SK-N-SH (cell line): Measurements from ENCODE around the gene SCT. TPM values are rescaled to one million over a fixed set of nuclear protein-coding genes. Genes with fewer than 3 reads are reported as not detected.

ENCODE experiments used
- CTCF ChIA-PET: fragments of 300-600, 350-600 bp; formaldehyde crosslinking; extraction: SDS; loops from one replicate; lab custom pipeline; 2021; lab: Yijun Ruan, JAX
- POLR2A ChIA-PET: fragments of 350-600 bp; sonication (Branson Sonifier 250); formaldehyde crosslinking; extraction: SDS; loops from one replicate; lab custom pipeline; 2020; ENCODE audit warnings: antibody characterized with exemption, inconsistent platforms; lab: Yijun Ruan, JAX
- DNase-seq: peaks from one replicate; pipeline ENCODE4 v3.0.0; 2012
- H2AFZ ChIP-seq: fragments of 200-600 bp; sonication (generic); 2 replicates; pipeline ENCODE4 v1.8.1; 2016; ENCODE audit warnings: antibody characterized with exemption, mild to moderate bottlenecking, low read depth
- H3F3A ChIP-seq: fragments of 200-600 bp; sonication (generic); replicated peaks from 2 replicates; pipeline ENCODE3; 2016; ENCODE audit warnings: antibody characterized with exemption, mild to moderate bottlenecking; ENCODE audit not compliant: insufficient read depth
- H3K27ac ChIP-seq, 2 experiments: fragments of 200-500 bp in 1 of 2; fragments of 200-600 bp in 1 of 2; sonication (Bioruptor generic) in 1 of 2; sonication (generic), shearing (Covaris generic) in 1 of 2; 2 replicates each; pipeline versions ENCODE4 v1.5.1 to v1.6.1; 2014 to 2016; ENCODE audit warnings: low read depth in 2 of 2, inconsistent platforms in 1 of 2, low read length in 1 of 2, mild to moderate bottlenecking in 1 of 2, mixed read lengths in 1 of 2
- H3K27me3 ChIP-seq: fragments of 200-600 bp; sonication (generic), shearing (Covaris generic); 2 replicates; pipeline ENCODE4 v1.6.1; 2016; ENCODE audit warnings: mixed run types; ENCODE audit not compliant: insufficient read depth
- H3K36me3 ChIP-seq, 2 experiments: fragments of 200-500 bp in 1 of 2; fragments of 200-600 bp in 1 of 2; sonication (Bioruptor generic) in 1 of 2; sonication (generic) in 1 of 2; replicated peaks in 1 of 2; 2 replicates each; pipeline versions ENCODE3 to v1.5.1; 2014 to 2016; ENCODE audit warnings: low read length in 1 of 2, mild to moderate bottlenecking in 1 of 2; ENCODE audit not compliant: insufficient read depth in 2 of 2, control insufficient read depth in 1 of 2
- H3K4me1 ChIP-seq, 2 experiments: fragments of 200-500 bp in 1 of 2; fragments of 200-600 bp in 1 of 2; sonication (Bioruptor generic) in 1 of 2; sonication (generic), shearing (Covaris generic) in 1 of 2; 2 replicates each; pipeline versions ENCODE4 v1.5.1 to v1.6.1; 2014 to 2016; ENCODE audit warnings: low read depth in 1 of 2, low read length in 1 of 2, mixed run types in 1 of 2; ENCODE audit not compliant: insufficient read depth in 2 of 2, control insufficient read depth in 1 of 2
- H3K4me2 ChIP-seq: fragments of 200-600 bp; sonication (generic), shearing (Covaris generic); 2 replicates; pipeline ENCODE4 v1.6.1; 2017; ENCODE audit warnings: mixed run types
- H3K4me3 ChIP-seq, 2 experiments: fragments of 200-500 bp in 1 of 2; fragments of 200-600 bp in 1 of 2; sonication (Bioruptor generic) in 1 of 2; sonication (generic), shearing (Covaris generic) in 1 of 2; 2 replicates each; pipeline versions ENCODE4 v1.5.1 to v1.8.1; 2014 to 2016; ENCODE audit warnings: low read depth in 2 of 2, inconsistent platforms in 1 of 2, low read length in 1 of 2, mild to moderate bottlenecking in 1 of 2, mixed read lengths in 1 of 2, moderate library complexity in 1 of 2
- H3K79me2 ChIP-seq: fragments of 200-600 bp; sonication (generic); 2 replicates; pipeline ENCODE4 v1.8.1; 2017; ENCODE audit warnings: mild to moderate bottlenecking; ENCODE audit not compliant: insufficient read depth
- H3K9ac ChIP-seq: fragments of 200-600 bp; sonication (generic); 2 replicates; pipeline ENCODE4 v1.6.1; 2017; ENCODE audit warnings: mixed run types
- H3K9me2 ChIP-seq: fragments of 200-600 bp; sonication (generic); 2 replicates; pipeline ENCODE4 v1.6.1; 2017; ENCODE audit warnings: mixed run types
- H3K9me3 ChIP-seq: fragments of 200-600 bp; sonication (generic); 2 replicates; pipeline ENCODE4 v1.6.1; 2017; ENCODE audit warnings: mixed run types, mild to moderate bottlenecking, moderate library complexity
- H4K20me1 ChIP-seq: fragments of 200-600 bp; sonication (generic); 2 replicates; pipeline ENCODE4 v1.6.1; 2017; ENCODE audit warnings: mild to moderate bottlenecking, mixed run types; ENCODE audit not compliant: insufficient read depth
- CHD2 ChIP-seq: fragments of 150-350 bp; IDR thresholded peaks from 2 replicates; pipeline ENCODE4 v1.6.1; 2018; ENCODE audit warnings: low read length; ENCODE audit not compliant: partially characterized antibody
- CTCF ChIP-seq: fragments of 200-600 bp; sonication (generic); IDR thresholded peaks from 2 replicates; pipeline ENCODE4 v1.6.1; 2017; ENCODE audit warnings: antibody characterized with exemption, mild to moderate bottlenecking, moderate library complexity
- ELF1 ChIP-seq: IDR thresholded peaks from 2 replicates; pipeline ENCODE4 v1.4.0; 2012
- FOSL2 ChIP-seq: IDR thresholded peaks from 2 replicates; pipeline ENCODE4 v1.4.0; 2012; ENCODE audit warnings: low read depth, mild to moderate bottlenecking, moderate library complexity, borderline replicate concordance
- FOXJ3 ChIP-seq: sonication (generic); formaldehyde crosslinking; IDR thresholded peaks from 2 replicates; pipeline ENCODE4 v1.5.1; 2020; ENCODE audit warnings: mild to moderate bottlenecking, missing genetic modification reagents
- FOXM1 ChIP-seq: IDR thresholded peaks from 2 replicates; pipeline ENCODE4 v1.4.0; 2012; ENCODE audit warnings: low read depth, mild to moderate bottlenecking
- GABPA ChIP-seq: IDR thresholded peaks from 2 replicates; pipeline ENCODE4 v1.4.0; 2012; ENCODE audit warnings: low read depth, mild to moderate bottlenecking
- MEF2A ChIP-seq: IDR thresholded peaks from 2 replicates; pipeline ENCODE4 v1.4.0; 2012; ENCODE audit warnings: low read depth, borderline replicate concordance
- NFIC ChIP-seq: IDR thresholded peaks from 2 replicates; pipeline ENCODE4 v1.4.0; 2012; ENCODE audit warnings: borderline replicate concordance
- POLR2AphosphoS5 ChIP-seq: IDR thresholded peaks from 2 replicates; pipeline ENCODE4 v1.6.1; 2012; ENCODE audit warnings: low read depth, low read length
- RCOR1 ChIP-seq: fragments of 150-350 bp; IDR thresholded peaks from 2 replicates; pipeline ENCODE4 v1.6.1; 2017; ENCODE audit warnings: antibody characterized with exemption, low read length
- SIN3A ChIP-seq: IDR thresholded peaks from 2 replicates; pipeline ENCODE4 v1.6.1; 2012; ENCODE audit warnings: low read depth, mild to moderate bottlenecking, low read length, moderate library complexity, borderline replicate concordance
- WGBS: methylation state at CpG from one replicate; pipeline ENCODE4 v1.1.6; 2017; ENCODE audit warnings: low lambda C conversion rate; 5-methylcytosine and 5-hydroxymethylcytosine counted together
- polyA plus RNA-seq, 3 experiments: library from polyadenylated mRNA; depleted of rRNA; stranded (reverse); fragments of >200 nt; gene quantifications; 2 replicates each; pipeline ENCODE4 v1.2.3, GENCODE V29; 2012
- TF ChIP-seq, protein P1 (sequence below): fragments of 150-350 bp; IDR thresholded peaks from 2 replicates; pipeline ENCODE4 v1.6.1; 2017; ENCODE audit warnings: antibody characterized with exemption, low read length, low read depth, borderline replicate concordance

Gene SCT
- polyA plus RNA-seq, 1 of the 3 experiments (the other 2 are of a cell fraction): not detected

GRCh38 chr11:618856-619627 is 7.9 kb downstream of the SCT start:
- H3K4me1 ChIP-seq: peaks cover 0 to 13% of the 10 kb centered on the region in 2 experiments; a peak in 1 of 4 replicates

GRCh38 chr11:617912-618682 is 8.9 kb downstream of the SCT start:
- Histone ChIP-seq H3K79me2 (peaks cover 5% of the 10 kb centered on the region; the same call in 1 of the 2 replicates), H3K4me1 (peaks cover 0 to 14% of the 10 kb centered on the region in 2 experiments; a peak in 1 of 4 replicates), H3K27me3 (no peaks in the 10 kb centered on the region), H3K4me2 (no peak overlapping the region), H3K9ac (no peak overlapping the region), H3K9me2 (no peaks in the 10 kb centered on the region), H4K20me1 (peaks cover 20% of the 10 kb centered on the region; the same call in 1 of the 2 replicates), H2AFZ (no peak overlapping the region), H3K36me3 (peaks cover 0 to 7% of the 10 kb centered on the region in 2 experiments), H3K4me3 (no peak overlapping the region), H3F3A (no peaks in the 10 kb centered on the region), H3K27ac (no peak overlapping the region), H3K9me3 (no peaks in the 10 kb centered on the region)
- no peak for TF ChIP-seq NFIC
- TF ChIP-seq FOSL2: no peak
- TF ChIP-seq SIN3A: no peak
- no peak for TF ChIP-seq RCOR1
- TF ChIP-seq GABPA: no peak
- TF ChIP-seq ELF1: no peak
- TF ChIP-seq FOXM1: no peak
- CTCF ChIA-PET: no interaction called here
- no peak for DNase-seq
- WGBS: 93% methylated on average over 18 of the region's 25 CpGs
- POLR2A ChIA-PET: no interaction called here

More at GRCh38 chr11:618856-619627, 7.9 kb downstream of the SCT start:
- peaks cover 0 to 5% of the 10 kb centered on the region in 2 experiments for H3K36me3 ChIP-seq
- no peaks in the 10 kb centered on the region for H3F3A ChIP-seq
- H4K20me1 ChIP-seq: 0 out of 2 replicates have a peak, but pooled peaks cover 13% of the 10 kb centered on the region
- no peak overlapping the region for H3K27ac ChIP-seq
- H3K4me3 ChIP-seq: no peak overlapping the region
- no peak overlapping the region for H2AFZ ChIP-seq
- peaks cover 5% of the 10 kb centered on the region; the same call in 1 of the 2 replicates for H3K79me2 ChIP-seq
- DNase-seq: no peak
- 100% methylated on average over 8 of the region's 24 CpGs for WGBS
- H3K9me2 ChIP-seq: no peaks in the 10 kb centered on the region
- H3K27me3 ChIP-seq: no peaks in the 10 kb centered on the region
- H3K9ac ChIP-seq: no peak overlapping the region
- POLR2A ChIA-PET: no interaction called here
- no peaks in the 10 kb centered on the region for H3K9me3 ChIP-seq
- CTCF ChIA-PET: no interaction called here
- TF ChIP-seq CTCF (no peak), CHD2 (no peak), FOXJ3 (CRISPR knock-in tag) (no peak), MEF2A (no peak), GABPA (no peak), POLR2AphosphoS5 (no peak)
- TF ChIP-seq, protein P1, sequence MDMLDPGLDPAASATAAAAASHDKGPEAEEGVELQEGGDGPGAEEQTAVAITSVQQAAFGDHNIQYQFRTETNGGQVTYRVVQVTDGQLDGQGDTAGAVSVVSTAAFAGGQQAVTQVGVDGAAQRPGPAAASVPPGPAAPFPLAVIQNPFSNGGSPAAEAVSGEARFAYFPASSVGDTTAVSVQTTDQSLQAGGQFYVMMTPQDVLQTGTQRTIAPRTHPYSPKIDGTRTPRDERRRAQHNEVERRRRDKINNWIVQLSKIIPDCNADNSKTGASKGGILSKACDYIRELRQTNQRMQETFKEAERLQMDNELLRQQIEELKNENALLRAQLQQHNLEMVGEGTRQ: no peak
- no peak overlapping the region for H3K4me2 ChIP-seq
